ENCODE measurements around the gene ASPN.

The ASPN gene

GRCh38 chr9:92482805-92483204 lies 499 bp upstream of the ASPN start:
- CTCF ChIA-PET, result interaction anchor here (0.6 to 1.2 kb wide), 2 partner anchors 10 to 163 kb away, joined by 3 to 4 read pairs; no protein-coding TSS in a partner anchor
- no peak for TF ChIP-seq MEIS1 (CRISPR knock-in tag; IDR thresholded peaks at IDR 0.05; ENCODE audit: borderline replicate concordance)
- no peak for TF ChIP-seq PRDM6 (tag by site-specific recombination; IDR thresholded peaks at IDR 0.05)
- TF ChIP-seq SP7 (tag by site-specific recombination; IDR thresholded peaks at IDR 0.05), result no peak
- no peak for TF ChIP-seq ZNF610 (tag by site-specific recombination; IDR thresholded peaks at IDR 0.05; ENCODE audit: borderline replicate concordance)
- TF ChIP-seq ZNF596 (tag by site-specific recombination; IDR thresholded peaks at IDR 0.05), result no peak
- no peak for TF ChIP-seq ZNF202 (tag by site-specific recombination; IDR thresholded peaks at IDR 0.05; ENCODE audit: borderline replicate concordance)
- no peak for TF ChIP-seq MZF1 (tag by site-specific recombination; IDR thresholded peaks at IDR 0.05; ENCODE audit: borderline replicate concordance)
- no peak for TF ChIP-seq ZEB2 (tag by site-specific recombination; IDR thresholded peaks at IDR 0.05)
- TF ChIP-seq GLI4 (tag by site-specific recombination; IDR thresholded peaks at IDR 0.05), result no peak
- no peak for TF ChIP-seq ZNF555 (tag by site-specific recombination; conservative IDR thresholded peaks at IDR 0.05)
- no peak for TF ChIP-seq ZNF677 (tag by site-specific recombination; IDR thresholded peaks at IDR 0.05)
- TF ChIP-seq HIC1 (tag by site-specific recombination; IDR thresholded peaks at IDR 0.05), result no peak
- TF ChIP-seq ZBTB20 (tag by site-specific recombination; IDR thresholded peaks at IDR 0.05), result no peak
- no peak for TF ChIP-seq ZNF335 (tag by site-specific recombination; conservative IDR thresholded peaks at IDR 0.05)
- TF ChIP-seq MYNN (tag by site-specific recombination; IDR thresholded peaks at IDR 0.05; ENCODE audit: borderline replicate concordance), result no peak
- no peak for TF ChIP-seq RBAK (tag by site-specific recombination; IDR thresholded peaks at IDR 0.05)
- no peak for TF ChIP-seq REPIN1 (tag by site-specific recombination; IDR thresholded peaks at IDR 0.05; ENCODE audit: low read depth)
- no peak for TF ChIP-seq ZSCAN23 (tag by site-specific recombination; IDR thresholded peaks at IDR 0.05)
- no peak for TF ChIP-seq ZNF26 (tag by site-specific recombination; IDR thresholded peaks at IDR 0.05)
- H3K9me3 ChIP-seq (ENCODE audit: control insufficient read depth, insufficient read depth, low read depth, low read length), result no peaks in the 10 kb centered on the region
- no peaks in the 10 kb centered on the region for H3K4me1 ChIP-seq (ENCODE audit: control insufficient read depth, insufficient read depth, low read length)
- no peak overlapping the region for H3K4me3 ChIP-seq (ENCODE audit: low read depth, low read length)
- POLR2A ChIA-PET, result no interaction called here
- no peaks in the 10 kb centered on the region for H3K36me3 ChIP-seq (ENCODE audit: control insufficient read depth in 2 of 2, insufficient read depth in 1 of 2, low read length in 2 of 2)
- H3K27ac ChIP-seq (ENCODE audit: extremely low read depth, low read depth, low read length), result no peak overlapping the region

GRCh38 chr9:92480986-92481633 lies 1.2 kb downstream of the ASPN start:
- Histone ChIP-seq H3K4me3 (ENCODE audit: low read depth, low read length) (no peak overlapping the region), H3K36me3 (ENCODE audit: control insufficient read depth in 2 of 2, insufficient read depth in 1 of 2, low read length in 2 of 2) (no peaks in the 10 kb centered on the region), H3K27ac (ENCODE audit: extremely low read depth, low read depth, low read length) (no peak overlapping the region), H3K4me1 (ENCODE audit: control insufficient read depth, insufficient read depth, low read length) (no peaks in the 10 kb centered on the region), H3K9me3 (ENCODE audit: control insufficient read depth, insufficient read depth, low read depth, low read length) (no peaks in the 10 kb centered on the region)
- POLR2A ChIA-PET, result no interaction called here
- CTCF ChIA-PET, result interaction anchor here (0.7 to 2.6 kb wide), 3 partner anchors 10 to 134 kb away, joined by 3 to 7 read pairs (median 3); no protein-coding TSS in a partner anchor
- TF ChIP-seq TCF7L2 (IDR thresholded peaks at IDR 0.05; ENCODE audit: borderline replicate concordance, low read depth, low read length) (peak; percentile 49; the same call in 1 of the 2 replicates), ZNF843 (tag by site-specific recombination; IDR thresholded peaks at IDR 0.05) (peak; percentile 49; the same call in 1 of the 2 replicates), ZFP3 (tag by site-specific recombination; IDR thresholded peaks at IDR 0.05; ENCODE audit: low read depth) (no peak), FEZF1 (tag by site-specific recombination; IDR thresholded peaks at IDR 0.05) (peak; percentile 34; the same call in 1 of the 2 replicates), BCL11B (tag by site-specific recombination; IDR thresholded peaks at IDR 0.05; ENCODE audit: low read depth) (0 out of 2 replicates have a peak, but pooled peaks have one; percentile 39), OSR2 (tag by site-specific recombination; IDR thresholded peaks at IDR 0.05) (peak; percentile 63), ZNF830 (tag by site-specific recombination; IDR thresholded peaks at IDR 0.05; ENCODE audit: low read depth) (no peak), ZBTB11 (tag by site-specific recombination; conservative IDR thresholded peaks at IDR 0.05; ENCODE audit: low read depth) (no peak)
